Activated T-helper 2 cell treated with anti-CD3 and anti-CD28 coated beads, Interferon-gamma antibody, Interleukin-2, Interleukin-4, amounts not matched to agents 10 μg/mL and 5 μg/mL and 100 μg/mL, durations not matched to agents 14 hours and 24 hours and 36 hours (primary cell): Measurements from ENCODE around the gene SLC26A11. TPM values are rescaled to one million over a fixed set of nuclear protein-coding genes. Genes with fewer than 3 reads are reported as not detected.
"Not testable (repeated sequence)": the region's sequence is repeated elsewhere in the genome, so short reads cannot be mapped to it uniquely, and the experiment has no call there.

ENCODE experiments used
- DNase-seq: peaks from one replicate; pipeline ENCODE4 v3.0.0; 2021; ENCODE audit warnings: low spot score
- H3K27ac Mint-ChIP-seq: one replicate; pipeline ENCODE4 v1.8.0; 2021; ENCODE audit warnings: mixed read lengths
- H3K27me3 Mint-ChIP-seq: one replicate; pipeline ENCODE4 v1.8.0; 2021; ENCODE audit warnings: low read depth, mixed read lengths
- H3K36me3 Mint-ChIP-seq: one replicate; pipeline ENCODE4 v1.8.0; 2021; ENCODE audit warnings: low read depth, mixed read lengths
- H3K4me1 Mint-ChIP-seq: one replicate; pipeline ENCODE4 v1.8.0; 2021; ENCODE audit warnings: low read depth, mixed read lengths
- H3K4me3 Mint-ChIP-seq: one replicate; pipeline ENCODE4 v1.8.0; 2021; ENCODE audit warnings: low read depth, mild to moderate bottlenecking, moderate library complexity, mixed read lengths
- H3K9me3 Mint-ChIP-seq: one replicate; pipeline ENCODE4 v1.8.0; 2021; ENCODE audit warnings: mixed read lengths
- intact Hi-C: fragments of 100-400 bp; cut with micrococcal nuclease; formaldehyde crosslinking; loops from one replicate; pipeline ENCODE4 v1.15.1; 2023
- total RNA-seq: library from RNA; stranded (reverse); gene quantifications from 2 replicates; pipeline ENCODE4 v1.2.3, GENCODE V29; 2022

SLC26A11 gene
- total RNA-seq, 1 donor from 2014 or later: 9.7 TPM

- intact Hi-C loops: loop anchor here (5.0 kb wide), 2 partner anchors 47 to 162 kb away; partner anchors contain the start of gene GAA
- DNase-seq: peak; percentile 42
- Mint-ChIP-seq H3K27ac (peak overlapping the region; percentile 91), H3K27me3 (no peaks in the 10 kb centered on the region), H3K36me3 (peaks cover 26% of the 10 kb centered on the region), H3K9me3 (no peaks in the 10 kb centered on the region), H3K4me3 (peak overlapping the region; percentile 91), H3K4me1 (peaks cover 35% of the 10 kb centered on the region)
Measured at GRCh38 chr17:80264205-80265075, 44.2 kb downstream of the SLC26A11 start.

- no peaks in the 10 kb centered on the region for H3K27me3 Mint-ChIP-seq
- intact Hi-C loops: loop anchor here (5.0 kb wide), 1 partner anchor 48 kb away; no protein-coding TSS in a partner anchor
- H3K4me3 Mint-ChIP-seq: peak overlapping the region; percentile 91
- H3K4me1 Mint-ChIP-seq: peaks cover 29% of the 10 kb centered on the region
- DNase-seq: peak; percentile 65
- H3K36me3 Mint-ChIP-seq: peaks cover 26% of the 10 kb centered on the region
- no peaks in the 10 kb centered on the region for H3K9me3 Mint-ChIP-seq
- peak overlapping the region; percentile 91 for H3K27ac Mint-ChIP-seq
Measured at GRCh38 chr17:80265205-80266068, 45.2 kb downstream of the SLC26A11 start.

- H3K27me3 Mint-ChIP-seq: no peaks in the 10 kb centered on the region
- no peak overlapping the region for H3K4me3 Mint-ChIP-seq
- no peaks in the 10 kb centered on the region for H3K9me3 Mint-ChIP-seq
- peaks cover 29% of the 10 kb centered on the region for H3K36me3 Mint-ChIP-seq
- peaks cover 26% of the 10 kb centered on the region for H3K4me1 Mint-ChIP-seq
- intact Hi-C loops: loop anchor here (5.0 kb wide), 1 partner anchor 50 kb away; no protein-coding TSS in a partner anchor
- DNase-seq: no peak
- peak overlapping the region; percentile 23 for H3K27ac Mint-ChIP-seq
Measured at GRCh38 chr17:80267391-80267790, 47.2 kb downstream of the SLC26A11 start.

- Mint-ChIP-seq H3K27ac (no peak overlapping the region), H3K36me3 (peaks cover 37% of the 10 kb centered on the region), H3K27me3 (no peaks in the 10 kb centered on the region), H3K9me3 (no peaks in the 10 kb centered on the region), H3K4me3 (no peak overlapping the region), H3K4me1 (peaks cover 27% of the 10 kb centered on the region)
- intact Hi-C loops: loop anchor here (5.0 kb wide), 1 partner anchor 51 kb away; no protein-coding TSS in a partner anchor
- no peak for DNase-seq
Measured at GRCh38 chr17:80268427-80268826, 48.2 kb downstream of the SLC26A11 start.

GRCh38 chr17:80269405-80269807, 49.2 kb downstream of the SLC26A11 start:
- H3K4me3 Mint-ChIP-seq: no peak overlapping the region
- peaks cover 35% of the 10 kb centered on the region for H3K36me3 Mint-ChIP-seq
- no peaks in the 10 kb centered on the region for H3K27me3 Mint-ChIP-seq
- intact Hi-C loops: loop anchor here (5.0 kb wide), 1 partner anchor 52 kb away; no protein-coding TSS in a partner anchor
- no peak overlapping the region for H3K27ac Mint-ChIP-seq
- peaks cover 32% of the 10 kb centered on the region for H3K4me1 Mint-ChIP-seq
- no peak for DNase-seq
- H3K9me3 Mint-ChIP-seq: no peaks in the 10 kb centered on the region

GRCh38 chr17:80270104-80270503, 49.9 kb downstream of the SLC26A11 start:
- Mint-ChIP-seq H3K4me1 (peaks cover 29% of the 10 kb centered on the region), H3K27ac (peak overlapping the region; percentile 45), H3K9me3 (no peaks in the 10 kb centered on the region), H3K27me3 (no peaks in the 10 kb centered on the region), H3K4me3 (no peak overlapping the region), H3K36me3 (peaks cover 34% of the 10 kb centered on the region)
- intact Hi-C loops: no loop called here
- DNase-seq: no peak

GRCh38 chr17:80270836-80271235, 50.6 kb downstream of the SLC26A11 start:
- Mint-ChIP-seq H3K27me3 (no peaks in the 10 kb centered on the region), H3K4me1 (peaks cover 27% of the 10 kb centered on the region), H3K9me3 (no peaks in the 10 kb centered on the region), H3K36me3 (peaks cover 31% of the 10 kb centered on the region), H3K27ac (peak overlapping the region; percentile 70), H3K4me3 (no peak overlapping the region)
- intact Hi-C loops: no loop called here
- DNase-seq: peak; percentile 28

- peaks cover 25% of the 10 kb centered on the region for H3K4me1 Mint-ChIP-seq
- no peak overlapping the region for H3K4me3 Mint-ChIP-seq
- intact Hi-C loops: no loop called here
- H3K9me3 Mint-ChIP-seq: no peaks in the 10 kb centered on the region
- H3K27me3 Mint-ChIP-seq: no peaks in the 10 kb centered on the region
- DNase-seq: no peak
- peaks cover 40% of the 10 kb centered on the region for H3K36me3 Mint-ChIP-seq
- no peak overlapping the region for H3K27ac Mint-ChIP-seq
Measured at GRCh38 chr17:80272366-80272765, 52.1 kb downstream of the SLC26A11 start.

GRCh38 chr17:80274331-80274730, 54.1 kb downstream of the SLC26A11 start:
- Mint-ChIP-seq H3K4me1 (peaks cover 26% of the 10 kb centered on the region), H3K27ac (peak overlapping the region; percentile 86), H3K27me3 (no peaks in the 10 kb centered on the region), H3K4me3 (peak overlapping the region; percentile 8), H3K36me3 (peaks cover 56% of the 10 kb centered on the region), H3K9me3 (no peaks in the 10 kb centered on the region)
- intact Hi-C loops: no loop called here
- no peak for DNase-seq

- peaks cover 62% of the 10 kb centered on the region for H3K36me3 Mint-ChIP-seq
- H3K4me1 Mint-ChIP-seq: peaks cover 28% of the 10 kb centered on the region
- intact Hi-C loops: no loop called here
- H3K4me3 Mint-ChIP-seq: no peak overlapping the region
- no peak for DNase-seq
- H3K27ac Mint-ChIP-seq: peak overlapping the region; percentile 11
- no peaks in the 10 kb centered on the region for H3K9me3 Mint-ChIP-seq
- H3K27me3 Mint-ChIP-seq: no peaks in the 10 kb centered on the region
Measured at GRCh38 chr17:80274871-80275449, 54.7 kb downstream of the SLC26A11 start.

- H3K9me3 Mint-ChIP-seq, H3K27ac Mint-ChIP-seq, DNase-seq, H3K27me3 Mint-ChIP-seq, intact Hi-C loops, H3K4me3 Mint-ChIP-seq: not testable (repeated sequence)
- Mint-ChIP-seq H3K36me3 (peaks cover 70% of the 10 kb centered on the region), H3K4me1 (peaks cover 25% of the 10 kb centered on the region)
Measured at GRCh38 chr17:80275857-80276256, 55.6 kb downstream of the SLC26A11 start.
